ENCODE results near the gene CRTC3. TPM values are rescaled to one million over a fixed set of nuclear protein-coding genes. Genes with fewer than 3 reads are reported as not detected.

The CRTC3 gene
- total and polyA plus RNA-seq, 3 donors from 2014 or later = 47.1 to 125 (median 105) TPM

DNA sequence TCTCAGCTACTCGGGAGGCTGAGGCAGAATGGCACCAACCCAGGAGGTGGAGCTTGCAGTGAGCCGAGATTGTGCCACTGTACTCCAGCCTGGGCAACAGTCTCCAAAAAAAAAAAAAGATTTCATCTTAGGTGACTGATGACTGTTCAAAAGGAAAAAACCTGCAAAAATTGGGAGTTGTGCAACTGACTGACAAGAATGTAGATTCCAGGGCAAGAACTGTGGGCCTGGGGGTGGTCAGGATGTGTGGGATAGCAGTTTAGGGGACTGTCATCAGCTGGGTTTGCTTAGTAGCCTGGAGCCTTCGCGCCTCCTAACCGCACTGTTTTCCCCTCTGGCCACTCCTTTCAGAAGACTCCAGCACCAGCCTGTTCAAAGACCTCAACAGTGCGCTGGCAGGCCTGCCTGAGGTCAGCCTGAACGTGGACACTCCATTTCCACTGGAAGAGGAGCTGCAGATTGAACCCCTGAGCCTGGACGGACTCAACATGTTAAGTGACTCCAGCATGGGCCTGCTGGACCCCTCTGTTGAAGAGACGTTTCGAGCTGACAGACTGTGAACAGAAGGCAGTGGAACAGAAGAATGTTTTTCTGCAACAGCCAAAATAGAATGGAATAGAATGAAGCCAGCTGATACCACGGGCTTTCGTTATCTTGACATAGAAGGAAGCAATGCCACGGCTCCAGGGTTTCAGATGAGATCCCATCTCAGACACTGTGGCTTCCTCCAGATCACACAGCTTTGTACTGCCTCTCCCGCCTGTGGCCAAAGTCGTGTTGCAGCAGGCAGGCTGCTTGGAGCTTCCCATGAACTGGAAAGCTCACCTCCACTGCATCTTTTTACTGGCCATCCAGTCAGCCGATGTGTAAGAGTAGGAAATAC is 112.1 kb downstream of the CRTC3 start:
- no peaks in the 10 kb centered on the region for H3K9me3 ChIP-seq
- intact Hi-C loops (cut with DNase I; ENCODE audit: low total_unique reads) = loop anchor here (10.0 kb wide), 1 partner anchor 243 kb away; the partner anchor contains the start of gene FES
- no peaks in the 10 kb centered on the region for H3K36me3 ChIP-seq (ENCODE audit: low read depth, missing control alignments)
- H3K4me1 ChIP-seq = no peaks in the 10 kb centered on the region
- 85 to 88% methylated on average over 13 to 16 of the region's 16 CpGs for WGBS, 2 donors
- H3K27ac ChIP-seq = no peak overlapping the region
- no peak for DNase-seq
- H3K27me3 ChIP-seq = no peaks in the 10 kb centered on the region
- TF ChIP-seq POLR2A (IDR thresholded peaks at IDR 0.05) (no peak), CTCF (IDR thresholded peaks at IDR 0.05) (no peak)
- H3K4me3 ChIP-seq = no peak overlapping the region

DNA sequence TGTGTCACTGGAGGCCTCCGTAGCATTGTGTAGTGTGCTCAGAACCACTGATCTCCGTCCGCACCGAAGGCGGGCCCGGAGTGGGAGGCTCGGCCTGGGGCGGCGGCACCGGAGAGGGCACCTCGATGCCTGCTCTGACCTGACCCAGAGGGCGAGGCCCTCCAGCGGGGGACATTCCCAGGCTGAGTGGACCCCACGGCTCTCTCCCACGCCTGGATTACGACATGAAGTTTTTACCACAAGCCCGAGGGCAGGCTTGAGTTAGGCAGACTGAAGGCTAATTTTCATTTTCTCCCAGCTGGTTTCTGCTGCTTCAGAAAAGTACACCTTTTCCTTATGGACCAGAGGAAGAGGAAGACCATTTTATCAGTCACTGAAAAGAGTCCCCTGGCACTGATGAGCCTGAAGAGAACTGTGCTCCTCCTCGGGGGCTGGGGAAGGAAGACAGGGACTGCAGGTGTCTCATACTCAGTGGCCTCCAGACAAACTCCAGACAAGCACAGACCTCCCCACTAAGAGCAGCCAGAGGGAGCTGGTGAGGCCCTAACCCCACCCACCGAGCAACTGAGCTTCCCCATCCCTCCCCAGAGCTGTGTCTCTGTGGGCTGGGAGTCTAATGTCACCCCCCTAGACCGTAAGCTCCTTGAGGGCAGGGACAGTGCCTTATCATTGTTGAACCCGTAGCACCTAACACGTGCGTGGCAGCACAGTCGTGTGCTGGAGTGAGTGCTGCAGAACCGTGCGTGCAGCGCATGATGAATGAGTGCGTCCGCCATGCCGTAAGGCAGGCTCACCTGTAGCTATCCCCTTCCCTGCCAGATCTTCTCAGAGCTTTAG is 113.0 kb downstream of the CRTC3 start:
- H3K36me3 ChIP-seq (ENCODE audit: low read depth, missing control alignments) = no peaks in the 10 kb centered on the region
- no peaks in the 10 kb centered on the region for H3K9me3 ChIP-seq
- no peak overlapping the region for H3K27ac ChIP-seq
- no peak overlapping the region for H3K4me3 ChIP-seq
- no peaks in the 10 kb centered on the region for H3K4me1 ChIP-seq
- H3K27me3 ChIP-seq = no peaks in the 10 kb centered on the region
- 74 to 96% methylated on average over 18 to 30 of the region's 30 CpGs for WGBS, 2 donors
- no peak for DNase-seq
- no peak for TF ChIP-seq POLR2A (IDR thresholded peaks at IDR 0.05)
- TF ChIP-seq CTCF (IDR thresholded peaks at IDR 0.05) = no peak
- intact Hi-C loops (cut with DNase I; ENCODE audit: low total_unique reads) = loop anchor here (10.0 kb wide), 1 partner anchor 242 kb away; the partner anchor contains the start of gene FES

DNA sequence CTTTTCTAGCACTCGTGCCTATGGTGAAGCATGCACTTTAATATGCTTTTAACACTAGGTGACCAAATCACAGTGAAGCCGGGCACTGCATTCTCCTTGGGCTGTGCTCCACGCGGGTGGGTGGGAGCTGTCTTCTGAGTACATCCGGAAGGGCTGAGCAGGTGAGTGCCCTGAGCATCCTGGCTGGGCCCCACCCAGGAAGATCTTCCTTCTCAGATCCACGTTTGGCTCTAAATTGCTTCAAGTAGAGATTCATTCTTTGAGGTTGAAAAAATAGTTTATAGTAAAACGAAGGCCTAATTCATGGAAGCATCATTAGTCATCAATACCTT is 113.5 kb downstream of the CRTC3 start:
- TF ChIP-seq POLR2A (IDR thresholded peaks at IDR 0.05) = no peak
- TF ChIP-seq CTCF (IDR thresholded peaks at IDR 0.05) = no peak
- no peaks in the 10 kb centered on the region for H3K27me3 ChIP-seq
- intact Hi-C loops (cut with DNase I; ENCODE audit: low total_unique reads) = loop anchor here (10.0 kb wide), 1 partner anchor 242 kb away; the partner anchor contains the start of gene FES
- peaks cover 1% of the 10 kb centered on the region for H3K4me1 ChIP-seq
- WGBS, 2 donors = 73 to 94% methylated on average over 7 of the region's 7 CpGs
- H3K36me3 ChIP-seq (ENCODE audit: low read depth, missing control alignments) = no peaks in the 10 kb centered on the region
- no peaks in the 10 kb centered on the region for H3K9me3 ChIP-seq
- no peak overlapping the region for H3K27ac ChIP-seq
- DNase-seq = no peak
- H3K4me3 ChIP-seq = no peak overlapping the region

DNA sequence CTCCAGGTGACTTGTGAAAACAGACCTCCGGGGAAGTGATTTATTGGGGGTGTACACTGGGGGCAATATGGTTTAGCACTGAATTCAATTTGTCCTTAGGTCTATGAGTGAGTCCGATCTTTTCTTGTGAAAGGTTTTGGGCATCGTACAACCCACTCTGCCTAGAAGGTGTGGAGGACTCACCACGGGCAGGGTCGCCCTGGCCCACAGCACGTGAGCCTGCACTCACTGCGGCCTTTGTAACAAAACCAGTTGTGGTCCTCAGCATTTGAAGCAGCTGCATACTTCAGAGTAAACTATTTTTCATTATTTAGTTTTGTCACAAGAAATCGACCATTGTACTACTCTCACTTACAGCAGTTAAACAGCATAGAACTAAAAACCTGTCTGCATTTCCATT is 114.8 kb downstream of the CRTC3 start:
- Histone ChIP-seq H3K4me1 (peaks cover 5% of the 10 kb centered on the region), H3K9me3 (no peaks in the 10 kb centered on the region), H3K4me3 (no peak overlapping the region), H3K27ac (no peak overlapping the region), H3K27me3 (no peaks in the 10 kb centered on the region), H3K36me3 (ENCODE audit: low read depth, missing control alignments) (no peaks in the 10 kb centered on the region)
- no peak for DNase-seq
- intact Hi-C loops (cut with DNase I; ENCODE audit: low total_unique reads) = loop anchor here (10.0 kb wide), 1 partner anchor 240 kb away; the partner anchor contains the start of gene FES
- 86 to 91% methylated on average over 8 of the region's 8 CpGs for WGBS, 2 donors
- no peak for TF ChIP-seq POLR2A (IDR thresholded peaks at IDR 0.05)
- TF ChIP-seq CTCF (IDR thresholded peaks at IDR 0.05) = no peak

All from testis (tissue), 3 donors.